ENCODE measurements around the gene ZBTB7C.

The ZBTB7C gene

GRCh38 chr18:48017635-48018034 is 391.5 kb downstream of the ZBTB7C start:
- H3K4me1 ChIP-seq (ENCODE audit: control insufficient read depth, insufficient read depth, low read length, poor library complexity, severe bottlenecking) = peaks cover 3% of the 10 kb centered on the region
- H3K27ac ChIP-seq (ENCODE audit: low read depth, low read length, severe bottlenecking) = no peak overlapping the region
- H3K9me3 ChIP-seq (ENCODE audit: control insufficient read depth, low read length) = no peaks in the 10 kb centered on the region
- no peak overlapping the region for H3K4me3 ChIP-seq (ENCODE audit: extremely low read depth, insufficient read depth, low read length, poor library complexity, severe bottlenecking)
- H3K36me3 ChIP-seq (ENCODE audit: control insufficient read depth, insufficient read depth, low read length) = no peaks in the 10 kb centered on the region
- WGBS, 2 experiments (ENCODE audit: insufficient coverage in 2 of 2) = 80 to 83% methylated on average over 1 of the region's 2 CpGs

GRCh38 chr18:48013162-48013561 is 396.0 kb downstream of the ZBTB7C start:
- no peak overlapping the region for H3K4me3 ChIP-seq (ENCODE audit: extremely low read depth, insufficient read depth, low read length, poor library complexity, severe bottlenecking)
- no peaks in the 10 kb centered on the region for H3K36me3 ChIP-seq (ENCODE audit: control insufficient read depth, insufficient read depth, low read length)
- H3K9me3 ChIP-seq (ENCODE audit: control insufficient read depth, low read length) = peaks cover 12% of the 10 kb centered on the region
- H3K27ac ChIP-seq (ENCODE audit: low read depth, low read length, severe bottlenecking) = no peak overlapping the region
- WGBS, 2 experiments (ENCODE audit: insufficient coverage in 2 of 2) = 85 to 100% methylated on average over 2 to 3 of the region's 4 CpGs
- H3K4me1 ChIP-seq (ENCODE audit: control insufficient read depth, insufficient read depth, low read length, poor library complexity, severe bottlenecking) = peaks cover 4% of the 10 kb centered on the region

- 92 to 93% methylated on average over 6 of the region's 6 CpGs for WGBS, 2 experiments (ENCODE audit: insufficient coverage in 2 of 2)
- peaks cover 9% of the 10 kb centered on the region for H3K4me1 ChIP-seq (ENCODE audit: control insufficient read depth, insufficient read depth, low read length, poor library complexity, severe bottlenecking)
- no peak overlapping the region for H3K27ac ChIP-seq (ENCODE audit: low read depth, low read length, severe bottlenecking)
- H3K36me3 ChIP-seq (ENCODE audit: control insufficient read depth, insufficient read depth, low read length) = no peaks in the 10 kb centered on the region
- H3K9me3 ChIP-seq (ENCODE audit: control insufficient read depth, low read length) = peaks cover 12% of the 10 kb centered on the region
- no peak overlapping the region for H3K4me3 ChIP-seq (ENCODE audit: extremely low read depth, insufficient read depth, low read length, poor library complexity, severe bottlenecking)
Measured at GRCh38 chr18:48011926-48012465, 397.2 kb downstream of the ZBTB7C start.

- H3K4me3 ChIP-seq (ENCODE audit: extremely low read depth, insufficient read depth, low read length, poor library complexity, severe bottlenecking) = no peak overlapping the region
- 100% methylated on average over 1 of the region's 2 CpGs for WGBS, 2 experiments (ENCODE audit: insufficient coverage in 2 of 2)
- no peaks in the 10 kb centered on the region for H3K36me3 ChIP-seq (ENCODE audit: control insufficient read depth, insufficient read depth, low read length)
- H3K9me3 ChIP-seq (ENCODE audit: control insufficient read depth, low read length) = peaks cover 12% of the 10 kb centered on the region
- H3K27ac ChIP-seq (ENCODE audit: low read depth, low read length, severe bottlenecking) = no peak overlapping the region
- peaks cover 9% of the 10 kb centered on the region for H3K4me1 ChIP-seq (ENCODE audit: control insufficient read depth, insufficient read depth, low read length, poor library complexity, severe bottlenecking)
Measured at GRCh38 chr18:48010264-48010663, 398.9 kb downstream of the ZBTB7C start.

GRCh38 chr18:48009116-48009745 is 400.0 kb downstream of the ZBTB7C start:
- 88 to 93% methylated on average over 5 of the region's 10 CpGs for WGBS, 2 experiments (ENCODE audit: insufficient coverage in 2 of 2)
- H3K4me3 ChIP-seq (ENCODE audit: extremely low read depth, insufficient read depth, low read length, poor library complexity, severe bottlenecking) = no peak overlapping the region
- H3K36me3 ChIP-seq (ENCODE audit: control insufficient read depth, insufficient read depth, low read length) = no peaks in the 10 kb centered on the region
- peaks cover 12% of the 10 kb centered on the region for H3K9me3 ChIP-seq (ENCODE audit: control insufficient read depth, low read length)
- H3K4me1 ChIP-seq (ENCODE audit: control insufficient read depth, insufficient read depth, low read length, poor library complexity, severe bottlenecking) = peaks cover 9% of the 10 kb centered on the region
- H3K27ac ChIP-seq (ENCODE audit: low read depth, low read length, severe bottlenecking) = no peak overlapping the region

GRCh38 chr18:48007955-48008701 is 401.1 kb downstream of the ZBTB7C start:
- peaks cover 12% of the 10 kb centered on the region for H3K9me3 ChIP-seq (ENCODE audit: control insufficient read depth, low read length)
- peaks cover 13% of the 10 kb centered on the region for H3K4me1 ChIP-seq (ENCODE audit: control insufficient read depth, insufficient read depth, low read length, poor library complexity, severe bottlenecking)
- peak overlapping the region; percentile 47 for H3K4me3 ChIP-seq (ENCODE audit: extremely low read depth, insufficient read depth, low read length, poor library complexity, severe bottlenecking)
- WGBS, 2 experiments (ENCODE audit: insufficient coverage in 2 of 2) = 2 to 6% methylated on average over 32 to 41 of the region's 68 CpGs
- no peaks in the 10 kb centered on the region for H3K36me3 ChIP-seq (ENCODE audit: control insufficient read depth, insufficient read depth, low read length)
- H3K27ac ChIP-seq (ENCODE audit: low read depth, low read length, severe bottlenecking) = peak overlapping the region; percentile 59

- peaks cover 13% of the 10 kb centered on the region for H3K4me1 ChIP-seq (ENCODE audit: control insufficient read depth, insufficient read depth, low read length, poor library complexity, severe bottlenecking)
- H3K9me3 ChIP-seq (ENCODE audit: control insufficient read depth, low read length) = peaks cover 12% of the 10 kb centered on the region
- no peak overlapping the region for H3K27ac ChIP-seq (ENCODE audit: low read depth, low read length, severe bottlenecking)
- no peaks in the 10 kb centered on the region for H3K36me3 ChIP-seq (ENCODE audit: control insufficient read depth, insufficient read depth, low read length)
- H3K4me3 ChIP-seq (ENCODE audit: extremely low read depth, insufficient read depth, low read length, poor library complexity, severe bottlenecking) = peak overlapping the region; percentile 47
- 93 to 97% methylated on average over 5 to 8 of the region's 10 CpGs for WGBS, 2 experiments (ENCODE audit: insufficient coverage in 2 of 2)
Measured at GRCh38 chr18:48007381-48007780, 401.8 kb downstream of the ZBTB7C start.

- Histone ChIP-seq H3K27ac (ENCODE audit: low read depth, low read length, severe bottlenecking) (no peak overlapping the region), H3K9me3 (ENCODE audit: control insufficient read depth, low read length) (peaks cover 12% of the 10 kb centered on the region), H3K4me1 (ENCODE audit: control insufficient read depth, insufficient read depth, low read length, poor library complexity, severe bottlenecking) (peaks cover 13% of the 10 kb centered on the region), H3K4me3 (ENCODE audit: extremely low read depth, insufficient read depth, low read length, poor library complexity, severe bottlenecking) (no peak overlapping the region), H3K36me3 (ENCODE audit: control insufficient read depth, insufficient read depth, low read length) (no peaks in the 10 kb centered on the region)
- WGBS, 2 experiments (ENCODE audit: insufficient coverage in 2 of 2) = 88 to 91% methylated on average over 11 to 12 of the region's 12 CpGs
Measured at GRCh38 chr18:48006415-48007175, 402.6 kb downstream of the ZBTB7C start.

GRCh38 chr18:48004577-48004976 is 404.6 kb downstream of the ZBTB7C start:
- Histone ChIP-seq H3K36me3 (ENCODE audit: control insufficient read depth, insufficient read depth, low read length) (no peaks in the 10 kb centered on the region), H3K4me1 (ENCODE audit: control insufficient read depth, insufficient read depth, low read length, poor library complexity, severe bottlenecking) (peaks cover 13% of the 10 kb centered on the region), H3K9me3 (ENCODE audit: control insufficient read depth, low read length) (no peaks in the 10 kb centered on the region), H3K4me3 (ENCODE audit: extremely low read depth, insufficient read depth, low read length, poor library complexity, severe bottlenecking) (no peak overlapping the region), H3K27ac (ENCODE audit: low read depth, low read length, severe bottlenecking) (no peak overlapping the region)
- WGBS, 2 experiments (ENCODE audit: insufficient coverage in 2 of 2) = 80% methylated on average over 1 of the region's 2 CpGs; no CpG with 5 or more reads in 1 of the 2 experiments

GRCh38 chr18:48003426-48004349 is 405.5 kb downstream of the ZBTB7C start:
- 86 to 97% methylated on average over 10 of the region's 10 CpGs for WGBS, 2 experiments (ENCODE audit: insufficient coverage in 2 of 2)
- Histone ChIP-seq H3K27ac (ENCODE audit: low read depth, low read length, severe bottlenecking) (no peak overlapping the region), H3K9me3 (ENCODE audit: control insufficient read depth, low read length) (no peaks in the 10 kb centered on the region), H3K4me1 (ENCODE audit: control insufficient read depth, insufficient read depth, low read length, poor library complexity, severe bottlenecking) (peaks cover 11% of the 10 kb centered on the region), H3K4me3 (ENCODE audit: extremely low read depth, insufficient read depth, low read length, poor library complexity, severe bottlenecking) (no peak overlapping the region), H3K36me3 (ENCODE audit: control insufficient read depth, insufficient read depth, low read length) (no peaks in the 10 kb centered on the region)

All from mesodermal cell (in vitro differentiated cells).